SK-N-SH (cell line): Measurements from ENCODE around the gene COL20A1. TPM values are rescaled to one million over a fixed set of nuclear protein-coding genes. Genes with fewer than 3 reads are reported as not detected.
"Not testable (repeated sequence)": the region's sequence is repeated elsewhere in the genome, so short reads cannot be mapped to it uniquely, and the experiment has no call there.

Experiments
- CTCF ChIA-PET: fragments of 300-600, 350-600 bp; formaldehyde crosslinking; extraction: SDS; loops from one replicate; lab custom pipeline; 2021; lab: Yijun Ruan, JAX
- POLR2A ChIA-PET: fragments of 350-600 bp; sonication (Branson Sonifier 250); formaldehyde crosslinking; extraction: SDS; loops from one replicate; lab custom pipeline; 2020; ENCODE audit warnings: antibody characterized with exemption, inconsistent platforms; lab: Yijun Ruan, JAX
- DNase-seq: peaks from one replicate; pipeline ENCODE4 v3.0.0; 2012
- H2AFZ ChIP-seq: fragments of 200-600 bp; sonication (generic); 2 replicates; pipeline ENCODE4 v1.8.1; 2016; ENCODE audit warnings: antibody characterized with exemption, mild to moderate bottlenecking, low read depth
- H3F3A ChIP-seq: fragments of 200-600 bp; sonication (generic); replicated peaks from 2 replicates; pipeline ENCODE3; 2016; ENCODE audit warnings: antibody characterized with exemption, mild to moderate bottlenecking; ENCODE audit not compliant: insufficient read depth
- H3K27ac ChIP-seq, 2 experiments: fragments of 200-500 bp in 1 of 2; fragments of 200-600 bp in 1 of 2; sonication (Bioruptor generic) in 1 of 2; sonication (generic), shearing (Covaris generic) in 1 of 2; 2 replicates each; pipeline versions ENCODE4 v1.5.1 to v1.6.1; 2014 to 2016; ENCODE audit warnings: low read depth in 2 of 2, inconsistent platforms in 1 of 2, low read length in 1 of 2, mild to moderate bottlenecking in 1 of 2, mixed read lengths in 1 of 2
- H3K27me3 ChIP-seq: fragments of 200-600 bp; sonication (generic), shearing (Covaris generic); 2 replicates; pipeline ENCODE4 v1.6.1; 2016; ENCODE audit warnings: mixed run types; ENCODE audit not compliant: insufficient read depth
- H3K36me3 ChIP-seq, 2 experiments: fragments of 200-500 bp in 1 of 2; fragments of 200-600 bp in 1 of 2; sonication (Bioruptor generic) in 1 of 2; sonication (generic) in 1 of 2; replicated peaks in 1 of 2; 2 replicates each; pipeline versions ENCODE3 to v1.5.1; 2014 to 2016; ENCODE audit warnings: low read length in 1 of 2, mild to moderate bottlenecking in 1 of 2; ENCODE audit not compliant: insufficient read depth in 2 of 2, control insufficient read depth in 1 of 2
- H3K4me1 ChIP-seq, 2 experiments: fragments of 200-500 bp in 1 of 2; fragments of 200-600 bp in 1 of 2; sonication (Bioruptor generic) in 1 of 2; sonication (generic), shearing (Covaris generic) in 1 of 2; 2 replicates each; pipeline versions ENCODE4 v1.5.1 to v1.6.1; 2014 to 2016; ENCODE audit warnings: low read depth in 1 of 2, low read length in 1 of 2, mixed run types in 1 of 2; ENCODE audit not compliant: insufficient read depth in 2 of 2, control insufficient read depth in 1 of 2
- H3K4me2 ChIP-seq: fragments of 200-600 bp; sonication (generic), shearing (Covaris generic); 2 replicates; pipeline ENCODE4 v1.6.1; 2017; ENCODE audit warnings: mixed run types
- H3K4me3 ChIP-seq, 2 experiments: fragments of 200-500 bp in 1 of 2; fragments of 200-600 bp in 1 of 2; sonication (Bioruptor generic) in 1 of 2; sonication (generic), shearing (Covaris generic) in 1 of 2; 2 replicates each; pipeline versions ENCODE4 v1.5.1 to v1.8.1; 2014 to 2016; ENCODE audit warnings: low read depth in 2 of 2, inconsistent platforms in 1 of 2, low read length in 1 of 2, mild to moderate bottlenecking in 1 of 2, mixed read lengths in 1 of 2, moderate library complexity in 1 of 2
- H3K79me2 ChIP-seq: fragments of 200-600 bp; sonication (generic); 2 replicates; pipeline ENCODE4 v1.8.1; 2017; ENCODE audit warnings: mild to moderate bottlenecking; ENCODE audit not compliant: insufficient read depth
- H3K9ac ChIP-seq: fragments of 200-600 bp; sonication (generic); 2 replicates; pipeline ENCODE4 v1.6.1; 2017; ENCODE audit warnings: mixed run types
- H3K9me2 ChIP-seq: fragments of 200-600 bp; sonication (generic); 2 replicates; pipeline ENCODE4 v1.6.1; 2017; ENCODE audit warnings: mixed run types
- H3K9me3 ChIP-seq: fragments of 200-600 bp; sonication (generic); 2 replicates; pipeline ENCODE4 v1.6.1; 2017; ENCODE audit warnings: mixed run types, mild to moderate bottlenecking, moderate library complexity
- H4K20me1 ChIP-seq: fragments of 200-600 bp; sonication (generic); 2 replicates; pipeline ENCODE4 v1.6.1; 2017; ENCODE audit warnings: mild to moderate bottlenecking, mixed run types; ENCODE audit not compliant: insufficient read depth
- CTCF ChIP-seq: fragments of 200-600 bp; sonication (generic); IDR thresholded peaks from 2 replicates; pipeline ENCODE4 v1.6.1; 2017; ENCODE audit warnings: antibody characterized with exemption, mild to moderate bottlenecking, moderate library complexity
- RAD21 ChIP-seq: IDR thresholded peaks from 2 replicates; pipeline ENCODE4 v1.6.1; 2012; ENCODE audit warnings: mild to moderate bottlenecking, low read length
- REST ChIP-seq: IDR thresholded peaks from 2 replicates; pipeline ENCODE4 v1.6.1; 2012; ENCODE audit warnings: mild to moderate bottlenecking, low read depth, low read length, moderate library complexity
- RFX5 ChIP-seq: IDR thresholded peaks from 2 replicates; pipeline ENCODE4 v1.6.1; 2012; ENCODE audit warnings: mild to moderate bottlenecking, improper control_type of control experiment, low read length
- WGBS: methylation state at CpG from one replicate; pipeline ENCODE4 v1.1.6; 2017; ENCODE audit warnings: low lambda C conversion rate; 5-methylcytosine and 5-hydroxymethylcytosine counted together
- polyA plus RNA-seq, 3 experiments: library from polyadenylated mRNA; depleted of rRNA; stranded (reverse); fragments of >200 nt; gene quantifications; 2 replicates each; pipeline ENCODE4 v1.2.3, GENCODE V29; 2012

The COL20A1 gene
- polyA plus RNA-seq, 1 of the 3 experiments (the other 2 are of a cell fraction): not detected

- H3K4me2 ChIP-seq: no peak overlapping the region
- no peaks in the 10 kb centered on the region for H3K79me2 ChIP-seq
- DNase-seq: no peak
- H2AFZ ChIP-seq: no peak overlapping the region
- H3K9me2 ChIP-seq: no peaks in the 10 kb centered on the region
- peaks cover 0 to 5% of the 10 kb centered on the region in 2 experiments; a peak in 1 of 4 replicates for H3K4me1 ChIP-seq
- CTCF ChIA-PET: interaction anchor here (1.8 to 10.4 kb wide), 2 partner anchors 76 to 82 kb away, joined by 7 to 460 read pairs; no protein-coding TSS in a partner anchor
- peaks cover 7% of the 10 kb centered on the region; the same call in 1 of the 2 replicates for H3K27me3 ChIP-seq
- TF ChIP-seq CTCF (no peak), REST (no peak), RFX5 (no peak), RAD21 (no peak)
- TF ChIP-seq, all 33 proteins: peak for 0
- H3K9ac ChIP-seq: no peak overlapping the region
- POLR2A ChIA-PET: interaction anchor here (0.6 kb wide), 1 partner anchor 58 kb away, joined by 3 read pairs; no protein-coding TSS in a partner anchor
- no peaks in the 10 kb centered on the region for H3K36me3 ChIP-seq
- no peaks in the 10 kb centered on the region; the same call in 1 of the 2 replicates for H3K9me3 ChIP-seq
- no peak overlapping the region for H3K27ac ChIP-seq
- no peaks in the 10 kb centered on the region for H3F3A ChIP-seq
- H3K4me3 ChIP-seq: no peak overlapping the region
- H4K20me1 ChIP-seq: no peaks in the 10 kb centered on the region
- WGBS: no CpG with 5 or more reads among the region's 8 CpGs
Observed at GRCh38 chr20:63305393-63305792, 12.4 kb downstream of the COL20A1 start.

- H3F3A ChIP-seq, H4K20me1 ChIP-seq, H3K36me3 ChIP-seq, H3K4me3 ChIP-seq, POLR2A ChIA-PET, H3K27me3 ChIP-seq, DNase-seq, H3K4me2 ChIP-seq, H3K4me1 ChIP-seq, H3K79me2 ChIP-seq, H3K27ac ChIP-seq, H3K9ac ChIP-seq, H2AFZ ChIP-seq, H3K9me3 ChIP-seq, H3K9me2 ChIP-seq: not testable (repeated sequence)
- CTCF ChIA-PET: interaction anchor here (1.8 to 10.4 kb wide), 2 partner anchors 75 to 83 kb away, joined by 7 to 460 read pairs; no protein-coding TSS in a partner anchor
- WGBS: 38% methylated on average over 8 of the region's 30 CpGs
Observed at GRCh38 chr20:63305933-63306672, 13.1 kb downstream of the COL20A1 start.
